Dedifferentiated amniotic fluid mesenchymal stem cell (primary cell): Measurements from ENCODE around the gene NPFF.

ENCODE experiments used
- DNase-seq: peaks from one replicate; pipeline ENCODE4 v3.0.0-alpha.2; 2016; ENCODE audit errors: extremely low spot score

Gene NPFF

DNA sequence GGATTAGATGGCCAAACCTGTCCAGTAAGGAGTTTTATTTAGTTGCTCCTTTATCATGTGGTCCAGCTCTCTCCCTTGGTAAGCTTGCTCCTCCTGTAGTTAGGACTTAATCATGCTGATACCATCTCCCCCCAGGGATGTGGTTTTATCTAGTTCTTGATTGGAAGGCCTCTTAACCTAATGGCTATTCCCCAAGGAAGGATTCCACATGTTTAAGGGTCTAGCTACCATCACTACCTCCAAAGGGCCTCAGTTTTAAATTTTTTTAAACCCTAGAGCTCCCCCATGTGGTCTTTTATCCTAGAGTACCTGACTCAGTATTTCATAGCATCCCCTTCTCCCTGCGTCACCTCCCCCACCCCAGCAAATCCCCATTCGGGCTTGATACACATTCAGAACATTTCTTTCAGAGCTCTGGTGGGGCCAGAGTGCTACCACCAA, 30.5 kb downstream of the NPFF start:
- DNase-seq, result no peak

DNA sequence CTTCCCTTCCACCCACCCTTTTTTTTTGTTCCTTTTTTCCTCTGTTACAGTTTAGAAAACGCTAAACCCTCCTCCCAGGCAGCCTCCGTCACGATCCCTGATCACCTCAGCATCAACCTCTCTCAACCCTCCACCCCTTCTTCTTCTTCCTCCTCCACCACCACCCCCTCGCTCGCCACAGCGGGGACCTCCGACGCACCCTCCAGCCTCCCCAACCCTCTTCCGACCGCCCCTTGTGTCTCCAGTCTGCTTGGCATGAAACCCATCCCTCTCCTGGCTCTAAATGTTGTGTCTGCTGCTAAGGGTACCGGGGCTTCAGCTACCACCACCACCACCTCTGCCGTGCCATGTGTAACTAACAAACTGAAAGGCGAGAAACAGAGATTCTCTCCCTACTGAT, 32.5 kb downstream of the NPFF start:
- DNase-seq, result no peak

- no peak for DNase-seq
These were observed 33.2 kb downstream of the NPFF start for GRCh38 chr12:53474077-53474476.

DNA sequence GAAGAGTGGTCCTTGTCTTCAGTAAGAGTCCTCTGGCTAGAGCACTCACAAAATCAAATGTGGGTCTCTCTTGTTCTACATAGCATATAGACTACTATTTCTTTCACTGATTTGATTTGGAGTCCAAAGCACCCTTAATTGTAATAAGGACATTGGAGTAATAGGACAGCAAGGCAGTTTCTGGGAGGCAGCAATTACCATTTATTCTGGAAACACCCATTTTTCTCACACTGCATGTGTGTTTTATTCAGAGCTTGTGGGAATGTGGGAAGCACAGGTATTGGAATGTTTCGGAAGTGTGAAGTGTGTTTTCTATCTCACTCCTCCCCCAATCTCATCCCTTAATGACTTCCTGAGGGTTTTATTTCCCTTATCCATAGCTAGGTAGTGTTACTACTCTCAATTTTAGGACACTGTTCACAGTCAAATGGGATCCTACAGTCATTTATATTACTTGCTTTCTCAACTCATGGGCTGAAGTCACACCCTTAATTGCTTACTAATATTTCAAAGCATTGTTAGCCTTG, 35.2 kb downstream of the NPFF start:
- no peak for DNase-seq

DNA sequence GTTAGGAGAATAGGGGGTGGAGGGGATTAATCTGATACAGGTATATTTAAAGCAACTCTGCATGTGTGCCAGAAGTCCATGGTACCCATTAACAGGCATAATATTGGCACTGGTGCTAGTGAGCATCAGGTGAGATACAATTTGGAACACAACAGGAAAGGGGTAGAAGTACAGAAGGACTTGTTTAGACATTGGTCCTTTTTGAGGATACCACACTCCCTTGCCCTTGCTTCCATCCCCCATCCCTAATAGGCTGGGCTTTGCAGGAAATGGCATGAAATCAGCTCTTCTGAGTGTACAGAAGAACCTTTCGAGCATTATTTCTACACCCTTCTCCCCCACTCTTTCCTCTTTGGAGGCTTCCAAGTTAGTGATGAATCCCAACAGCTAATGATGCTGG, 39.0 kb downstream of the NPFF start:
- no peak for DNase-seq

DNA sequence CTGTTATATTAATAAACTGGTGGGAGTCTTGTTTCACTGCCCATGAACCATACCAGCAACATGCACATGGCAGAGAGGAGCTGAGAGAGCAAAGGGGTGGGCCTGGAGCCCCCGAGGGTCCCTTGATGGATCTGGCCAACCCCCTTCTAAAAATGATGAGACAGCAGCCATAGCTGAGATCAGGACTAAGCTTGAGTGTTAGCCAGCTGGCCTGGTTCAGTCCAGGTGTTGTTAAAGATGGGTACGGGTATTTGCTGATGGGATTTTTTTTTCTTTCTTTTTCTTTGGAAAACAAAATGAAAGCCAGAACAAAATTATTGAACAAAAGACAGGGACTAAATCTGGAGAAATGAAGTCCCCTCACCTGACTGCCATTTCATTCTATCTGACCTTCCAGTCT, 39.4 kb downstream of the NPFF start:
- DNase-seq, result no peak

GRCh38 chr12:53467082-53467481, 40.2 kb downstream of the NPFF start:
- no peak for DNase-seq

GRCh38 chr12:53466640-53467039, 40.6 kb downstream of the NPFF start:
- DNase-seq, result no peak

GRCh38 chr12:53465679-53466078, 41.6 kb downstream of the NPFF start:
- DNase-seq, result no peak

- DNase-seq, result no peak
These were observed 42.4 kb downstream of the NPFF start for GRCh38 chr12:53464685-53465418.

- no peak for DNase-seq
These were observed 43.3 kb downstream of the NPFF start for GRCh38 chr12:53463802-53464560.

DNA sequence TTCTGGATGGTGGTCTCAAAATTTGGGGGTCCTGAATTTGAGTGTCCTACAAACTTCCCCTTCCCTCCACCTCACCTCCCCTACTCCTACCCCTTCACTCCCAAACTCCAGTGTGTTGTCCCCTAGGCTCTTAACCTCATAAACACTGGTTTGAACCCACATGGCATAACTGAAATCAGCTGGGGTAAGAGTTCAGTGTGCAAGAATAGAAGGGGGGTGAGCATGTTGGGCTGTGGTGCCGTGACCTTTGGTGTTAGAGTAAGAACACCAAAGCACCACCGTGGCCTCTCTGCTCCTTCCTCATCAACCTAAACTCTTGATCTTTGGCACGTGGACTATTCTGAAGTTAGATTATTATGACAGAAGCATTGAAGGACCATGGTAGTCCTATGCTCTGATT, 44.3 kb downstream of the NPFF start:
- no peak for DNase-seq

DNA sequence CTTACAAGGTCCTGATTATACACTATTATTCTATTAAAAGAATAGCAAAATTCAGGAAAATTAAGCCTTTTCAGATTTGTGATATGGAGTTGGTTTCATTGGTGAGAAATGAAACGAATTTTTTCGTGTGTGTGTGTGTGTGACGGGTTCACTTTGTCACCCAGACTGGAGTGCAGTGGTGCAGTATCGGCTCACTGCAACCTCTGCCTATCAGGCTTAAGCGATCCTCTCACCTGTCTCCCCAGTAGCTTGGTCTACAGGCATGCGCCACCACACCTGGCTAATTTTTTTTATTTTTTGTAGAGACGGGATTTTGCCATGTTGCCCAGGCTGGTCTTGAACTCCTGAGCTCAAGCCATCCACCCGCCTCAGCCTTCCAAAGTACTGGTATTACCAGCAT, 45.7 kb downstream of the NPFF start:
- DNase-seq, result no peak

DNA sequence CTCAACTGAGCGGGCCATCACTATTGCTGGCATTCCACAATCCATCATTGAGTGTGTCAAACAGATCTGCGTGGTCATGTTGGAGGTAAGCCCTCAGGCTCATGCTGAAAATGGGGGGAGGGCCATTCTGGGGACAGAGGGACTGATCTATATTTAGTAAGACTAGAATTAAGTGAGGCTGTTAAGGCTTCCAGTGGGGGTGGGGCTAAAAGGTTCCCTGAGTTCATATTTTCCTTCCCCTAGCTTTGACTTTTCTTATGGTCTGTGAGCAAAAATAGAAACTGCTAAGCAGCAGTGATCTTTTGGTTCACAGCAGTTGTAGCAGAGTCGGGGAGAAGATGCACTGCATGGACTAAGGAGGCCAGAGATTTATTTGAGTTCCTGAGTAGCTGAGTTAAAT, 46.2 kb downstream of the NPFF start:
- no peak for DNase-seq

GRCh38 chr12:53459097-53459496, 48.2 kb downstream of the NPFF start:
- DNase-seq, result no peak
